Stomach smooth muscle (tissue), 2 donors: Measurements from ENCODE around the gene KSR1.

Experiments
- H3K27ac ChIP-seq: one replicate; pipeline ENCODE4 v1.7.0; 2013; ENCODE audit warnings: mild to moderate bottlenecking, low read length, inconsistent platforms
- H3K27me3 ChIP-seq, 2 donors: one replicate each; pipeline ENCODE4 v1.7.0; 2013; ENCODE audit warnings: low read length in 2 of 2; ENCODE audit not compliant: insufficient read depth in 2 of 2, control insufficient read depth in 1 of 2
- H3K36me3 ChIP-seq, 2 donors: one replicate each; pipeline ENCODE4 v1.7.0; 2013; ENCODE audit warnings: low read length in 2 of 2; ENCODE audit not compliant: control insufficient read depth in 2 of 2, insufficient read depth in 2 of 2
- H3K4me1 ChIP-seq: one replicate; pipeline ENCODE4 v1.7.0; 2013; ENCODE audit warnings: low read length; ENCODE audit not compliant: control insufficient read depth, insufficient read depth
- H3K4me3 ChIP-seq, 2 donors: one replicate each; pipeline ENCODE4 v1.7.0; 2013; ENCODE audit warnings: low read length in 2 of 2
- H3K9ac ChIP-seq, 2 donors: one replicate each; pipeline ENCODE4 v1.7.0; 2013; ENCODE audit warnings: low read length in 2 of 2, mild to moderate bottlenecking in 1 of 2
- H3K9me3 ChIP-seq, 2 donors: one replicate each; pipeline ENCODE4 v1.7.0; 2013; ENCODE audit warnings: low read length in 2 of 2; ENCODE audit not compliant: control insufficient read depth in 2 of 2
- donor health status: healthy.
- donor health status: Pancreatic carcinoma.

Gene KSR1

GRCh38 chr17:27454089-27454488 lies 2.2 kb upstream of the KSR1 start:
- no peak overlapping the region for H3K4me3 ChIP-seq
- H3K27me3 ChIP-seq, result no peaks in the 10 kb centered on the region
- H3K9me3 ChIP-seq, result no peaks in the 10 kb centered on the region
- H3K4me1 ChIP-seq, result peaks cover 17% of the 10 kb centered on the region
- H3K9ac ChIP-seq, result no peak overlapping the region
- no peak overlapping the region for H3K27ac ChIP-seq
- no peaks in the 10 kb centered on the region for H3K36me3 ChIP-seq

- Histone ChIP-seq H3K4me3 (peak overlapping the region; percentile 63 to 79), H3K4me1 (peaks cover 17% of the 10 kb centered on the region), H3K36me3 (no peaks in the 10 kb centered on the region), H3K27ac (peak overlapping the region; percentile 67), H3K27me3 (no peaks in the 10 kb centered on the region), H3K9ac (peak overlapping the region; percentile 13 to 42), H3K9me3 (no peaks in the 10 kb centered on the region)
Measured at GRCh38 chr17:27455236-27455913, 873 bp upstream of the KSR1 start.

GRCh38 chr17:27456681-27457359 lies 572 bp downstream of the KSR1 start:
- Histone ChIP-seq H3K27ac (peak overlapping the region; percentile 67), H3K9ac (peak overlapping the region; percentile 69 to 76), H3K27me3 (no peaks in the 10 kb centered on the region), H3K4me3 (peak overlapping the region; percentile 79 to 81), H3K9me3 (no peaks in the 10 kb centered on the region), H3K36me3 (no peaks in the 10 kb centered on the region), H3K4me1 (peaks cover 17% of the 10 kb centered on the region)

GRCh38 chr17:27457360-27457715 lies 1.1 kb downstream of the KSR1 start:
- Histone ChIP-seq H3K9ac (peak overlapping the region; percentile 69 to 76), H3K9me3 (no peaks in the 10 kb centered on the region), H3K27ac (no peak overlapping the region), H3K36me3 (no peaks in the 10 kb centered on the region), H3K4me1 (peaks cover 17% of the 10 kb centered on the region), H3K27me3 (no peaks in the 10 kb centered on the region), H3K4me3 (peak overlapping the region; percentile 79 to 81)

- Histone ChIP-seq H3K9ac (peak overlapping the region; percentile 69 to 76), H3K36me3 (no peaks in the 10 kb centered on the region), H3K27me3 (no peaks in the 10 kb centered on the region), H3K4me1 (peaks cover 17% of the 10 kb centered on the region), H3K27ac (no peak overlapping the region), H3K9me3 (no peaks in the 10 kb centered on the region), H3K4me3 (peak overlapping the region; percentile 79 to 81)
Measured at GRCh38 chr17:27457731-27458523, 1.7 kb downstream of the KSR1 start.

GRCh38 chr17:27458524-27458908 lies 2.3 kb downstream of the KSR1 start:
- Histone ChIP-seq H3K9me3 (no peaks in the 10 kb centered on the region), H3K27me3 (no peaks in the 10 kb centered on the region), H3K27ac (no peak overlapping the region), H3K9ac (peak overlapping the region in 1 of 2 donors; percentile 13), H3K4me3 (peak overlapping the region in 1 of 2 donors; percentile 79), H3K36me3 (no peaks in the 10 kb centered on the region), H3K4me1 (peaks cover 17% of the 10 kb centered on the region)

GRCh38 chr17:27459433-27459832 lies 3.2 kb downstream of the KSR1 start:
- no peaks in the 10 kb centered on the region for H3K9me3 ChIP-seq
- H3K9ac ChIP-seq, result peak overlapping the region in 1 of 2 donors; percentile 13
- no peak overlapping the region for H3K4me3 ChIP-seq
- peaks cover 17% of the 10 kb centered on the region for H3K4me1 ChIP-seq
- H3K27ac ChIP-seq, result no peak overlapping the region
- H3K27me3 ChIP-seq, result no peaks in the 10 kb centered on the region
- H3K36me3 ChIP-seq, result no peaks in the 10 kb centered on the region

GRCh38 chr17:27460196-27460725 lies 4.0 kb downstream of the KSR1 start:
- Histone ChIP-seq H3K4me3 (no peak overlapping the region), H3K9me3 (no peaks in the 10 kb centered on the region), H3K27ac (no peak overlapping the region), H3K27me3 (no peaks in the 10 kb centered on the region), H3K4me1 (peaks cover 17% of the 10 kb centered on the region), H3K9ac (no peak overlapping the region), H3K36me3 (no peaks in the 10 kb centered on the region)

- Histone ChIP-seq H3K9me3 (no peaks in the 10 kb centered on the region), H3K4me1 (peaks cover 17% of the 10 kb centered on the region), H3K27ac (no peak overlapping the region), H3K4me3 (no peak overlapping the region), H3K27me3 (no peaks in the 10 kb centered on the region), H3K36me3 (no peaks in the 10 kb centered on the region), H3K9ac (no peak overlapping the region)
Measured at GRCh38 chr17:27461192-27461859, 5.1 kb downstream of the KSR1 start.

GRCh38 chr17:27462149-27462548 lies 5.9 kb downstream of the KSR1 start:
- Histone ChIP-seq H3K9ac (no peak overlapping the region), H3K4me1 (peaks cover 14% of the 10 kb centered on the region), H3K4me3 (no peak overlapping the region), H3K36me3 (no peaks in the 10 kb centered on the region), H3K9me3 (no peaks in the 10 kb centered on the region), H3K27ac (no peak overlapping the region), H3K27me3 (no peaks in the 10 kb centered on the region)
